HEK293 (cell line): ENCODE results near the gene ZNF576.

ENCODE experiments used
- EGR2 ChIP-seq: fragments of 450-650 bp; formaldehyde crosslinking; IDR thresholded peaks from 2 replicates; pipeline ENCODE4 v1.5.1; 2016; ENCODE audit warnings: low read depth, missing biosample characterization, missing genetic modification characterization
- GFI1B ChIP-seq: fragments of 450-650 bp; formaldehyde crosslinking; IDR thresholded peaks from 2 replicates; pipeline ENCODE4 v1.5.1; 2016; ENCODE audit warnings: missing biosample characterization, missing genetic modification characterization
- IKZF3 ChIP-seq: fragments of 450-650 bp; IDR thresholded peaks from 2 replicates; pipeline ENCODE4 v1.5.0; 2018; ENCODE audit warnings: missing biosample characterization, mild to moderate bottlenecking, missing genetic modification characterization, moderate library complexity
- KLF8 ChIP-seq: fragments of 450-650 bp; formaldehyde crosslinking; IDR thresholded peaks from 2 replicates; pipeline ENCODE4 v1.5.1; 2016; ENCODE audit warnings: missing biosample characterization, missing genetic modification characterization
- MEIS1 ChIP-seq: sonication (generic); formaldehyde crosslinking; IDR thresholded peaks from 2 replicates; pipeline ENCODE4 v1.8.1; 2022; ENCODE audit warnings: missing genetic modification reagents, mild to moderate bottlenecking, borderline replicate concordance
- SP2 ChIP-seq: fragments of 450-650 bp; formaldehyde crosslinking; IDR thresholded peaks from 2 replicates; pipeline ENCODE4 v1.5.1; 2016; ENCODE audit warnings: missing biosample characterization, missing genetic modification characterization
- YY1 ChIP-seq: fragments of 450-650 bp; formaldehyde crosslinking; IDR thresholded peaks from 2 replicates; pipeline ENCODE4 v1.5.1; 2018; ENCODE audit warnings: missing biosample characterization, missing genetic modification characterization
- ZBTB21 ChIP-seq: fragments of 450-650 bp; formaldehyde crosslinking; IDR thresholded peaks from 2 replicates; pipeline ENCODE4 v1.5.1; 2017; ENCODE audit warnings: missing biosample characterization, missing genetic modification characterization
- ZBTB7A ChIP-seq: fragments of 450-650 bp; formaldehyde crosslinking; IDR thresholded peaks from 2 replicates; pipeline ENCODE4 v1.5.1; 2016; ENCODE audit warnings: low read depth, missing biosample characterization, missing genetic modification characterization
- ZFP3 ChIP-seq: fragments of 450-650 bp; formaldehyde crosslinking; IDR thresholded peaks from 2 replicates; pipeline ENCODE4 v1.5.1; 2016; ENCODE audit warnings: low read depth, missing biosample characterization, missing genetic modification characterization
- ZNF140 ChIP-seq: fragments of 450-650 bp; formaldehyde crosslinking; IDR thresholded peaks from 2 replicates; pipeline ENCODE4 v1.5.1; 2016; ENCODE audit warnings: missing biosample characterization, missing genetic modification characterization
- ZNF211 ChIP-seq: fragments of 450-650 bp; formaldehyde crosslinking; IDR thresholded peaks from 2 replicates; pipeline ENCODE4 v1.5.1; 2016; ENCODE audit warnings: low read depth, missing biosample characterization, missing genetic modification characterization
- ZNF292 ChIP-seq: fragments of 450-650 bp; formaldehyde crosslinking; IDR thresholded peaks from 2 replicates; pipeline ENCODE4 v1.5.1; 2016; ENCODE audit warnings: low read depth, missing biosample characterization, missing genetic modification characterization, borderline replicate concordance
- ZNF366 ChIP-seq: fragments of 450-650 bp; formaldehyde crosslinking; conservative IDR thresholded peaks from 2 replicates; pipeline ENCODE4 v1.5.1; 2016; ENCODE audit warnings: missing biosample characterization, missing genetic modification characterization
- ZNF433 ChIP-seq: fragments of 450-650 bp; formaldehyde crosslinking; IDR thresholded peaks from 2 replicates; pipeline ENCODE4 v1.5.1; 2016; ENCODE audit warnings: missing biosample characterization, missing genetic modification characterization, low read depth
- ZNF48 ChIP-seq: fragments of 450-650 bp; formaldehyde crosslinking; IDR thresholded peaks from 2 replicates; pipeline ENCODE4 v1.5.1; 2016; ENCODE audit warnings: missing biosample characterization, missing genetic modification characterization
- ZNF529 ChIP-seq: fragments of 450-650 bp; formaldehyde crosslinking; IDR thresholded peaks from 2 replicates; pipeline ENCODE4 v1.5.1; 2017; ENCODE audit warnings: missing genetic modification characterization, missing biosample characterization; ENCODE audit not compliant: insufficient replicate concordance
- ZNF654 ChIP-seq: fragments of 450-650 bp; formaldehyde crosslinking; IDR thresholded peaks from 2 replicates; pipeline ENCODE4 v1.5.1; 2016; ENCODE audit warnings: low read depth, missing biosample characterization, missing genetic modification characterization
- ZNF660 ChIP-seq: fragments of 450-650 bp; IDR thresholded peaks from 2 replicates; pipeline ENCODE4 v1.5.1; 2018; ENCODE audit warnings: missing biosample characterization, mild to moderate bottlenecking, missing genetic modification characterization
- ZNF670 ChIP-seq: fragments of 450-650 bp; formaldehyde crosslinking; IDR thresholded peaks from 2 replicates; pipeline ENCODE4 v1.5.1; 2016; ENCODE audit warnings: missing biosample characterization, missing genetic modification characterization, low read depth
- ZNF707 ChIP-seq: fragments of 450-650 bp; formaldehyde crosslinking; IDR thresholded peaks from 2 replicates; pipeline ENCODE4 v1.5.1; 2016; ENCODE audit warnings: missing biosample characterization, missing genetic modification characterization
- ZNF843 ChIP-seq: fragments of 450-650 bp; formaldehyde crosslinking; IDR thresholded peaks from 2 replicates; pipeline ENCODE4 v1.5.1; 2016; ENCODE audit warnings: missing biosample characterization, missing genetic modification characterization
- TF ChIP-seq, protein P1 (sequence below): fragments of 450-650 bp; formaldehyde crosslinking; IDR thresholded peaks from 2 replicates; pipeline ENCODE4 v1.5.1; 2016; ENCODE audit warnings: missing biosample characterization, missing genetic modification characterization
- TF ChIP-seq, protein P2 (sequence below): fragments of 450-650 bp; formaldehyde crosslinking; IDR thresholded peaks from 2 replicates; pipeline ENCODE4 v1.5.1; 2017; ENCODE audit warnings: missing biosample characterization, mild to moderate bottlenecking, missing genetic modification characterization, moderate library complexity
- TF ChIP-seq, protein P3 (sequence below): fragments of 450-650 bp; formaldehyde crosslinking; IDR thresholded peaks from 2 replicates; pipeline ENCODE4 v1.5.1; 2017; ENCODE audit warnings: missing biosample characterization, missing genetic modification characterization
- TF ChIP-seq, protein P4 (sequence below): fragments of 450-650 bp; formaldehyde crosslinking; optimal IDR thresholded peaks from 2 replicates; pipeline ENCODE3; 2016; ENCODE audit warnings: missing biosample characterization, mild to moderate bottlenecking, missing genetic modification characterization
- TF ChIP-seq, protein P5 (sequence below): fragments of 450-650 bp; IDR thresholded peaks from 2 replicates; pipeline ENCODE4 v1.5.1; 2018; ENCODE audit warnings: missing biosample characterization, missing genetic modification characterization
- TF ChIP-seq, protein P6 (sequence below): fragments of 450-650 bp; formaldehyde crosslinking; IDR thresholded peaks from 2 replicates; pipeline ENCODE4 v1.5.1; 2016; ENCODE audit warnings: missing biosample characterization, missing genetic modification characterization
- TF ChIP-seq, protein P7 (sequence below): IDR thresholded peaks from 2 replicates; pipeline ENCODE4 v1.6.1; 2011; ENCODE audit warnings: mild to moderate bottlenecking, low read depth, low read length, borderline replicate concordance

Gene ZNF576

DNA sequence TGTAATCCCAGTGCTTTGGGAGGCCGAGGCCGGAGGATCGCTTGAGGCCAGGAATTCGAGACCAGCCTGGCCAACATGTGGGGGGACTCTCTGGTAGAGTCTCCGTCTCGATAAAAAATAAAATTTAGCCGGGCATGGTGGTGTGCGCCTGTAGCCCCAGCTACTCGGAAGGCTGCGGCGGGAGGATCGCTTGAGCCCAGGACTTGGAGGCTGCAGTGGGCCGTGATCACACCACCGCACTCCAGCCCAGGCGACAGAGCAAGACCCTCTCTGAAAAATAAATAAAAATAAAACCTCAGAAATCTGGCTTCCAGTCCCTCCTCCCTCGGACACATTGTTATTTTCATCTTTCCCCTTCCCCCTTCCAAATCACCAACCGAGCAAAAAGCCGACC is 793 bp upstream of the ZNF576 start (continued):
- TF ChIP-seq ZNF654 (tag by site-specific recombination) (no peak), ZNF211 (tag by site-specific recombination) (no peak), EGR2 (no peak), IKZF3 (tag by site-specific recombination) (no peak), ZNF292 (tag by site-specific recombination) (no peak), ZNF366 (tag by site-specific recombination) (no peak; the same call in none of the 2 replicates), ZBTB21 (tag by site-specific recombination) (no peak), GFI1B (tag by site-specific recombination) (peak; percentile 89), YY1 (tag by site-specific recombination) (no peak), ZNF660 (peak; percentile 68; the same call in 1 of the 2 replicates), ZBTB7A (tag by site-specific recombination) (peak; percentile 57; the same call in 1 of the 2 replicates), KLF8 (tag by site-specific recombination) (no peak), ZNF48 (no peak), ZNF433 (tag by site-specific recombination) (no peak), ZNF529 (tag by site-specific recombination) (no peak), ZNF707 (tag by site-specific recombination) (no peak), ZFP3 (tag by site-specific recombination) (peak; percentile 85), ZNF843 (tag by site-specific recombination) (0 out of 2 replicates have a peak, but pooled peaks have one; percentile 34), MEIS1 (CRISPR knock-in tag) (no peak), ZNF140 (tag by site-specific recombination) (no peak), SP2 (tag by site-specific recombination) (no peak), ZNF670 (no peak)
- TF ChIP-seq, protein P1, sequence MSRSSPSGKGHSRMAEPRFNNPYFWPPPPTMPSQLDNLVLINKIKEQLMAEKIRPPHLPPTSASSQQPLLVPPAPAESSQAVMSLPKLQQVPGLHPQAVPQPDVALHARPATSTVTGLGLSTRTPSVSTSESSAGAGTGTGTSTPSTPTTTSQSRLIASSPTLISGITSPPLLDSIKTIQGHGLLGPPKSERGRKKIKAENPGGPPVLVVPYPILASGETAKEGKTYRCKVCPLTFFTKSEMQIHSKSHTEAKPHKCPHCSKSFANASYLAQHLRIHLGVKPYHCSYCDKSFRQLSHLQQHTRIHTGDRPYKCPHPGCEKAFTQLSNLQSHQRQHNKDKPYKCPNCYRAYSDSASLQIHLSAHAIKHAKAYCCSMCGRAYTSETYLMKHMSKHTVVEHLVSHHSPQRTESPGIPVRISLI (tag by site-specific recombination) = no peak
- TF ChIP-seq, protein P2, sequence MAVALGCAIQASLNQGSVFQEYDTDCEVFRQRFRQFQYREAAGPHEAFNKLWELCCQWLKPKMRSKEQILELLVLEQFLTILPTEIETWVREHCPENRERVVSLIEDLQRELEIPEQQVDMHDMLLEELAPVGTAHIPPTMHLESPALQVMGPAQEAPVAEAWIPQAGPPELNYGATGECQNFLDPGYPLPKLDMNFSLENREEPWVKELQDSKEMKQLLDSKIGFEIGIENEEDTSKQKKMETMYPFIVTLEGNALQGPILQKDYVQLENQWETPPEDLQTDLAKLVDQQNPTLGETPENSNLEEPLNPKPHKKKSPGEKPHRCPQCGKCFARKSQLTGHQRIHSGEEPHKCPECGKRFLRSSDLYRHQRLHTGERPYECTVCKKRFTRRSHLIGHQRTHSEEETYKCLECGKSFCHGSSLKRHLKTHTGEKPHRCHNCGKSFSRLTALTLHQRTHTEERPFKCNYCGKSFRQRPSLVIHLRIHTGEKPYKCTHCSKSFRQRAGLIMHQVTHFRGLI (tag by site-specific recombination) = peak; percentile 50; the same call in 1 of the 2 replicates
- TF ChIP-seq, protein P3, sequence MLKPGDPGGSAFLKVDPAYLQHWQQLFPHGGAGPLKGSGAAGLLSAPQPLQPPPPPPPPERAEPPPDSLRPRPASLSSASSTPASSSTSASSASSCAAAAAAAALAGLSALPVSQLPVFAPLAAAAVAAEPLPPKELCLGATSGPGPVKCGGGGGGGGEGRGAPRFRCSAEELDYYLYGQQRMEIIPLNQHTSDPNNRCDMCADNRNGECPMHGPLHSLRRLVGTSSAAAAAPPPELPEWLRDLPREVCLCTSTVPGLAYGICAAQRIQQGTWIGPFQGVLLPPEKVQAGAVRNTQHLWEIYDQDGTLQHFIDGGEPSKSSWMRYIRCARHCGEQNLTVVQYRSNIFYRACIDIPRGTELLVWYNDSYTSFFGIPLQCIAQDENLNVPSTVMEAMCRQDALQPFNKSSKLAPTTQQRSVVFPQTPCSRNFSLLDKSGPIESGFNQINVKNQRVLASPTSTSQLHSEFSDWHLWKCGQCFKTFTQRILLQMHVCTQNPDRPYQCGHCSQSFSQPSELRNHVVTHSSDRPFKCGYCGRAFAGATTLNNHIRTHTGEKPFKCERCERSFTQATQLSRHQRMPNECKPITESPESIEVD = no peak
- TF ChIP-seq, protein P4, sequence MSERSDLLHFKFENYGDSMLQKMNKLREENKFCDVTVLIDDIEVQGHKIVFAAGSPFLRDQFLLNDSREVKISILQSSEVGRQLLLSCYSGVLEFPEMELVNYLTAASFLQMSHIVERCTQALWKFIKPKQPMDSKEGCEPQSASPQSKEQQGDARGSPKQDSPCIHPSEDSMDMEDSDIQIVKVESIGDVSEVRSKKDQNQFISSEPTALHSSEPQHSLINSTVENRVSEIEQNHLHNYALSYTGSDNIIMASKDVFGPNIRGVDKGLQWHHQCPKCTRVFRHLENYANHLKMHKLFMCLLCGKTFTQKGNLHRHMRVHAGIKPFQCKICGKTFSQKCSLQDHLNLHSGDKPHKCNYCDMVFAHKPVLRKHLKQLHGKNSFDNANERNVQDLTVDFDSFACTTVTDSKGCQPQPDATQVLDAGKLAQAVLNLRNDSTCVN (tag by site-specific recombination) = no peak
- TF ChIP-seq, protein P5, sequence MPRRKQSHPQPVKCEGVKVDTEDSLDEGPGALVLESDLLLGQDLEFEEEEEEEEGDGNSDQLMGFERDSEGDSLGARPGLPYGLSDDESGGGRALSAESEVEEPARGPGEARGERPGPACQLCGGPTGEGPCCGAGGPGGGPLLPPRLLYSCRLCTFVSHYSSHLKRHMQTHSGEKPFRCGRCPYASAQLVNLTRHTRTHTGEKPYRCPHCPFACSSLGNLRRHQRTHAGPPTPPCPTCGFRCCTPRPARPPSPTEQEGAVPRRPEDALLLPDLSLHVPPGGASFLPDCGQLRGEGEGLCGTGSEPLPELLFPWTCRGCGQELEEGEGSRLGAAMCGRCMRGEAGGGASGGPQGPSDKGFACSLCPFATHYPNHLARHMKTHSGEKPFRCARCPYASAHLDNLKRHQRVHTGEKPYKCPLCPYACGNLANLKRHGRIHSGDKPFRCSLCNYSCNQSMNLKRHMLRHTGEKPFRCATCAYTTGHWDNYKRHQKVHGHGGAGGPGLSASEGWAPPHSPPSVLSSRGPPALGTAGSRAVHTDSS = no peak
- TF ChIP-seq, protein P6, sequence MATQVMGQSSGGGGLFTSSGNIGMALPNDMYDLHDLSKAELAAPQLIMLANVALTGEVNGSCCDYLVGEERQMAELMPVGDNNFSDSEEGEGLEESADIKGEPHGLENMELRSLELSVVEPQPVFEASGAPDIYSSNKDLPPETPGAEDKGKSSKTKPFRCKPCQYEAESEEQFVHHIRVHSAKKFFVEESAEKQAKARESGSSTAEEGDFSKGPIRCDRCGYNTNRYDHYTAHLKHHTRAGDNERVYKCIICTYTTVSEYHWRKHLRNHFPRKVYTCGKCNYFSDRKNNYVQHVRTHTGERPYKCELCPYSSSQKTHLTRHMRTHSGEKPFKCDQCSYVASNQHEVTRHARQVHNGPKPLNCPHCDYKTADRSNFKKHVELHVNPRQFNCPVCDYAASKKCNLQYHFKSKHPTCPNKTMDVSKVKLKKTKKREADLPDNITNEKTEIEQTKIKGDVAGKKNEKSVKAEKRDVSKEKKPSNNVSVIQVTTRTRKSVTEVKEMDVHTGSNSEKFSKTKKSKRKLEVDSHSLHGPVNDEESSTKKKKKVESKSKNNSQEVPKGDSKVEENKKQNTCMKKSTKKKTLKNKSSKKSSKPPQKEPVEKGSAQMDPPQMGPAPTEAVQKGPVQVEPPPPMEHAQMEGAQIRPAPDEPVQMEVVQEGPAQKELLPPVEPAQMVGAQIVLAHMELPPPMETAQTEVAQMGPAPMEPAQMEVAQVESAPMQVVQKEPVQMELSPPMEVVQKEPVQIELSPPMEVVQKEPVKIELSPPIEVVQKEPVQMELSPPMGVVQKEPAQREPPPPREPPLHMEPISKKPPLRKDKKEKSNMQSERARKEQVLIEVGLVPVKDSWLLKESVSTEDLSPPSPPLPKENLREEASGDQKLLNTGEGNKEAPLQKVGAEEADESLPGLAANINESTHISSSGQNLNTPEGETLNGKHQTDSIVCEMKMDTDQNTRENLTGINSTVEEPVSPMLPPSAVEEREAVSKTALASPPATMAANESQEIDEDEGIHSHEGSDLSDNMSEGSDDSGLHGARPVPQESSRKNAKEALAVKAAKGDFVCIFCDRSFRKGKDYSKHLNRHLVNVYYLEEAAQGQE (tag by site-specific recombination) = peak; percentile 20; the same call in 1 of the 2 replicates
- TF ChIP-seq, protein P7, sequence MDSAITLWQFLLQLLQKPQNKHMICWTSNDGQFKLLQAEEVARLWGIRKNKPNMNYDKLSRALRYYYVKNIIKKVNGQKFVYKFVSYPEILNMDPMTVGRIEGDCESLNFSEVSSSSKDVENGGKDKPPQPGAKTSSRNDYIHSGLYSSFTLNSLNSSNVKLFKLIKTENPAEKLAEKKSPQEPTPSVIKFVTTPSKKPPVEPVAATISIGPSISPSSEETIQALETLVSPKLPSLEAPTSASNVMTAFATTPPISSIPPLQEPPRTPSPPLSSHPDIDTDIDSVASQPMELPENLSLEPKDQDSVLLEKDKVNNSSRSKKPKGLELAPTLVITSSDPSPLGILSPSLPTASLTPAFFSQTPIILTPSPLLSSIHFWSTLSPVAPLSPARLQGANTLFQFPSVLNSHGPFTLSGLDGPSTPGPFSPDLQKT = no peak
